Measurements from ENCODE around the gene SLC38A11.

Gene SLC38A11

DNA sequence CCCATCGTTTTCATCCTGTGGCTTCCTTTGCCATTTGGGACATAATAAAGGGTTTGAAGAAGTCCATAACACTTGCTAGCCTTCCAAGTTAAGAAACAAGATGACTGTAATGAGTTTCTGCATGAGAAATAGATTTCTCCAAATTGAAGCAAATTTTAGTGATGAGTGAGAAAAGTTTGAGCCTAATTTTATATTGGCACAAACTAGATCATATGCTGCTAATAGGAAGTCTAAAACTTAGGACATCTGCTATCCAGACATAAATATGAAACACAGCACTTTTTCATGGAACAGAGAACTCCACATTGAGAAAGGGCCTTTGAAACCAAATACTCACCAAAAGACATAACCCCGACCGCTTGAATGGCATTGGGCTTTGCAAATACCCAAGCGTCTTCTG, 39.8 kb downstream of the SLC38A11 start:
- no peak for DNase-seq (ENCODE audit: low spot score)
- Mint-ChIP-seq H3K4me3 (no peak overlapping the region), H3K27ac (no peak overlapping the region), H3K9me3 (no peaks in the 10 kb centered on the region), H3K36me3 (ENCODE audit: low read depth) (no peaks in the 10 kb centered on the region), H3K27me3 (ENCODE audit: low read depth) (peaks cover 20% of the 10 kb centered on the region), H3K4me1 (ENCODE audit: low read depth) (no peaks in the 10 kb centered on the region)

- no peaks in the 10 kb centered on the region for H3K9me3 Mint-ChIP-seq
- no peaks in the 10 kb centered on the region for H3K36me3 Mint-ChIP-seq (ENCODE audit: low read depth)
- H3K27ac Mint-ChIP-seq = no peak overlapping the region
- H3K27me3 Mint-ChIP-seq (ENCODE audit: low read depth) = peaks cover 19% of the 10 kb centered on the region
- H3K4me3 Mint-ChIP-seq = no peak overlapping the region
- DNase-seq (ENCODE audit: low spot score) = no peak
- H3K4me1 Mint-ChIP-seq (ENCODE audit: low read depth) = peaks cover 15% of the 10 kb centered on the region
Observed at GRCh38 chr2:164913640-164914350, 41.5 kb downstream of the SLC38A11 start.

DNA sequence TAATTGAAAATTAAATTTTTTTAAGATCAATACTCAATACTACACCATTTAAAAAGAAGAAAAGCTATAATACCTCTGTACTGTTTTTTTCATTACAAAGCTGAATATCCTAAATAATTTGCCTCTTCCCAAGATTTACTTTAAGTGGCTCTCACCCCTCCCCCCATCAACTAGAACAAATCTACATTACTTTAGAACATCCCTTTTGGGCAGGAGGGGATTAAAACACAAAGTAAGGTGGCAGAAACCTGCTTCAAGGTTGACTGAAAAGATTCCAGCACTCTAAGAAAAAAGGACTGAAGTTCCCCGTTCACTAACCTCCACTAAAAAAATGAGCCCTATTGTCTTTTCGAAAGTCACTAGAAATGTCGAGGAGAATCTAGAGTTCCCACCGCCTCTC, 42.3 kb downstream of the SLC38A11 start:
- DNase-seq (ENCODE audit: low spot score) = no peak
- peaks cover 15% of the 10 kb centered on the region for H3K4me1 Mint-ChIP-seq (ENCODE audit: low read depth)
- peaks cover 19% of the 10 kb centered on the region for H3K27me3 Mint-ChIP-seq (ENCODE audit: low read depth)
- H3K36me3 Mint-ChIP-seq (ENCODE audit: low read depth) = no peaks in the 10 kb centered on the region
- no peak overlapping the region for H3K4me3 Mint-ChIP-seq
- H3K9me3 Mint-ChIP-seq = no peaks in the 10 kb centered on the region
- H3K27ac Mint-ChIP-seq = no peak overlapping the region

DNA sequence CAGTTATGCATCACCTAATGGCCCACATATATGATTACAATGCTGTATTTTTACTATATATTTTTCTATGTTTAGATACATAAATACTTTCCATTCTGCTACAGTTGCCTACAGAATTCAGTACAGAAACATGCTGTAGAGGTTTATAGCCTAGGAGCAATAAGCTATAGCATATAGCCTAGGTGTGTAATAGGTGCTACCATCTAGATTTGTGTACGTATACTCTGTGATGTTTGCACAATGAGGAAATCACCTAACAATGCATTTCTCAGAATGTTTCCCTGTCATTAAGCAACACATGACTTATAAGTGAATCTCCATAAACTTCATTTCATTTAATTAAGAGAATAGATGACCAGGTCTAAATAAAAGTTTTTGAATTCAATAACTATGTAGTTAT, 43.5 kb downstream of the SLC38A11 start:
- H3K9me3 Mint-ChIP-seq = no peaks in the 10 kb centered on the region
- H3K27ac Mint-ChIP-seq = no peak overlapping the region
- no peaks in the 10 kb centered on the region for H3K36me3 Mint-ChIP-seq (ENCODE audit: low read depth)
- DNase-seq (ENCODE audit: low spot score) = no peak
- peaks cover 24% of the 10 kb centered on the region for H3K27me3 Mint-ChIP-seq (ENCODE audit: low read depth)
- peaks cover 15% of the 10 kb centered on the region for H3K4me1 Mint-ChIP-seq (ENCODE audit: low read depth)
- H3K4me3 Mint-ChIP-seq = no peak overlapping the region

- peak; percentile 57 for DNase-seq (ENCODE audit: low spot score)
- H3K4me3 Mint-ChIP-seq = no peak overlapping the region
Observed at GRCh38 chr2:164910101-164910899, 45.0 kb downstream of the SLC38A11 start.

GRCh38 chr2:164906947-164907346, 48.4 kb downstream of the SLC38A11 start:
- no peak overlapping the region for H3K27ac Mint-ChIP-seq
- H3K4me1 Mint-ChIP-seq (ENCODE audit: low read depth) = peaks cover 15% of the 10 kb centered on the region
- DNase-seq (ENCODE audit: low spot score) = no peak
- no peaks in the 10 kb centered on the region for H3K36me3 Mint-ChIP-seq (ENCODE audit: low read depth)
- peaks cover 25% of the 10 kb centered on the region for H3K27me3 Mint-ChIP-seq (ENCODE audit: low read depth)
- no peak overlapping the region for H3K4me3 Mint-ChIP-seq
- no peaks in the 10 kb centered on the region for H3K9me3 Mint-ChIP-seq

More at GRCh38 chr2:164910101-164910899, 45.0 kb downstream of the SLC38A11 start:
- Mint-ChIP-seq H3K27me3 (ENCODE audit: low read depth) (peaks cover 28% of the 10 kb centered on the region), H3K9me3 (no peaks in the 10 kb centered on the region), H3K4me1 (ENCODE audit: low read depth) (peaks cover 15% of the 10 kb centered on the region), H3K36me3 (ENCODE audit: low read depth) (no peaks in the 10 kb centered on the region), H3K27ac (peak overlapping the region; percentile 29)

GRCh38 chr2:164905307-164905706, 50.0 kb downstream of the SLC38A11 start:
- Mint-ChIP-seq H3K4me3 (no peak overlapping the region), H3K4me1 (ENCODE audit: low read depth) (peaks cover 12% of the 10 kb centered on the region), H3K27ac (no peak overlapping the region), H3K27me3 (ENCODE audit: low read depth) (peaks cover 26% of the 10 kb centered on the region), H3K36me3 (ENCODE audit: low read depth) (no peaks in the 10 kb centered on the region), H3K9me3 (peaks cover 6% of the 10 kb centered on the region)
- DNase-seq (ENCODE audit: low spot score) = no peak

DNA sequence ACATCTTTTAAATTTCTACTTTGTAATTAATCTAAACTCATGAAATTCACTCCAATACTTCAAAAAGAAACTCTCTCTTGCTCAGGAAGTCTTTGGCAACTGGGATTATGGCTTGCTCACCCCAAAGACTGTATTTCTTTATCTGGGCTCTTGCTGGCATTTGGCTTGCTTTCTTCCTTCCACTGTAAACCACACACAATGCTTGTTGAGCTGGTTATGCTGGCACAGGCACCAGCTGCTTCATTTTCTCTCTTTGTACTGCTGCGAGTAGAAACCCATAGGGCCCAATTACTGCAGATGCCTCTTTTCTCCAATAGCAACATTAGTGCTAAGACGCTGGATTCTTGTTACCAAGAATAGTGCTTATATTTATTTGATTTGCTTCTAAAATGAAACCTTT, 51.4 kb downstream of the SLC38A11 start:
- Mint-ChIP-seq H3K4me3 (no peak overlapping the region), H3K4me1 (ENCODE audit: low read depth) (no peaks in the 10 kb centered on the region), H3K36me3 (ENCODE audit: low read depth) (no peaks in the 10 kb centered on the region), H3K27me3 (ENCODE audit: low read depth) (peaks cover 29% of the 10 kb centered on the region), H3K9me3 (peaks cover 13% of the 10 kb centered on the region), H3K27ac (no peak overlapping the region)
- DNase-seq (ENCODE audit: low spot score) = no peak

DNA sequence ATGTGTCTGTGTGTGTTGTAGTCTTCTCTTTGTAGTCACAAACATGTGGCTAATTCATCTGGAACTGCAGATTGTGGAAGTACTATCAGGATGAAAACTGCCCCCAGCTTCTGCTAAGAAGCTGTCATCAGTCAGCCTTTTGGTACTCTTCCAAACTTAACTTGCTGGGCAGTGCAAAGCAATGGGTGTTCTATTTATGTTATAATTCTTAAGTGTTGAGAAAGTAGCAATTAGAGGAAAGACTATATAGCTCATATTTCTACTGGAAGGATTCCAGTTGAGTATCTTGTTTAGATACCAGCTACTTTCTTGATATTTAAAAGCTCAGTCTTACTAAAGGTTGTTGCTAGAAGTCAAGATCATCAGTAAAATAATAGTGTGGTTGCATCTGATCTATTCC, 52.1 kb downstream of the SLC38A11 start:
- no peak overlapping the region for H3K4me3 Mint-ChIP-seq
- no peaks in the 10 kb centered on the region for H3K36me3 Mint-ChIP-seq (ENCODE audit: low read depth)
- no peak overlapping the region for H3K27ac Mint-ChIP-seq
- no peaks in the 10 kb centered on the region for H3K4me1 Mint-ChIP-seq (ENCODE audit: low read depth)
- no peak for DNase-seq (ENCODE audit: low spot score)
- H3K9me3 Mint-ChIP-seq = peaks cover 13% of the 10 kb centered on the region
- H3K27me3 Mint-ChIP-seq (ENCODE audit: low read depth) = peaks cover 29% of the 10 kb centered on the region

GRCh38 chr2:164899121-164899520, 56.2 kb downstream of the SLC38A11 start:
- Mint-ChIP-seq H3K4me1 (ENCODE audit: low read depth) (peaks cover 9% of the 10 kb centered on the region), H3K27ac (no peak overlapping the region)
- no peak for DNase-seq (ENCODE audit: low spot score)

DNA sequence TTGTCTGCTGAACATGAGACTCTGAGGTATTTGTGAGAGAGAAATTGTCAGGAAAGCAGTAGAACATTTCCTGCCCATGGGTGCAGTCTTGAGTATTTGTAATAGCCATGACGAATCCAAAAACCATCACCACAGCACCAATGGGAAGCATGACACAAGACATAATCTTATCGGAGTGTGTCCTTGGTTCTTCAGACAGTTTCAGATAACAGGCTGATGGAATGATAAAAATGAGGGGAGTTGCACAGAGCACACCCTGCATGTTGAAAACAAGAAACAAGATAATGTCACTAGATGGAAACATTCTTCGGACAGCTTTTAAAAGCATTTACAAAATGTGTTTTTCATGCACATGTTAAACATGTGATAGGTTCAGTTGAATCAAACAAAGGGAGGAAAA, 56.9 kb downstream of the SLC38A11 start:
- Mint-ChIP-seq H3K9me3 (peaks cover 13% of the 10 kb centered on the region), H3K4me1 (ENCODE audit: low read depth) (peaks cover 9% of the 10 kb centered on the region), H3K27ac (no peak overlapping the region), H3K36me3 (ENCODE audit: low read depth) (no peaks in the 10 kb centered on the region), H3K4me3 (no peak overlapping the region), H3K27me3 (ENCODE audit: low read depth) (peaks cover 14% of the 10 kb centered on the region)
- DNase-seq (ENCODE audit: low spot score) = no peak

More at GRCh38 chr2:164899121-164899520, 56.2 kb downstream of the SLC38A11 start:
- Mint-ChIP-seq H3K36me3 (ENCODE audit: low read depth) (no peaks in the 10 kb centered on the region), H3K9me3 (peaks cover 13% of the 10 kb centered on the region), H3K4me3 (no peak overlapping the region), H3K27me3 (ENCODE audit: low read depth) (peaks cover 18% of the 10 kb centered on the region)

GRCh38 chr2:164897469-164898260, 57.7 kb downstream of the SLC38A11 start:
- Mint-ChIP-seq H3K36me3 (ENCODE audit: low read depth) (no peaks in the 10 kb centered on the region), H3K4me1 (ENCODE audit: low read depth) (peaks cover 9% of the 10 kb centered on the region), H3K27me3 (ENCODE audit: low read depth) (peaks cover 12% of the 10 kb centered on the region), H3K27ac (no peak overlapping the region), H3K4me3 (no peak overlapping the region), H3K9me3 (peaks cover 13% of the 10 kb centered on the region)
- no peak for DNase-seq (ENCODE audit: low spot score)

DNA sequence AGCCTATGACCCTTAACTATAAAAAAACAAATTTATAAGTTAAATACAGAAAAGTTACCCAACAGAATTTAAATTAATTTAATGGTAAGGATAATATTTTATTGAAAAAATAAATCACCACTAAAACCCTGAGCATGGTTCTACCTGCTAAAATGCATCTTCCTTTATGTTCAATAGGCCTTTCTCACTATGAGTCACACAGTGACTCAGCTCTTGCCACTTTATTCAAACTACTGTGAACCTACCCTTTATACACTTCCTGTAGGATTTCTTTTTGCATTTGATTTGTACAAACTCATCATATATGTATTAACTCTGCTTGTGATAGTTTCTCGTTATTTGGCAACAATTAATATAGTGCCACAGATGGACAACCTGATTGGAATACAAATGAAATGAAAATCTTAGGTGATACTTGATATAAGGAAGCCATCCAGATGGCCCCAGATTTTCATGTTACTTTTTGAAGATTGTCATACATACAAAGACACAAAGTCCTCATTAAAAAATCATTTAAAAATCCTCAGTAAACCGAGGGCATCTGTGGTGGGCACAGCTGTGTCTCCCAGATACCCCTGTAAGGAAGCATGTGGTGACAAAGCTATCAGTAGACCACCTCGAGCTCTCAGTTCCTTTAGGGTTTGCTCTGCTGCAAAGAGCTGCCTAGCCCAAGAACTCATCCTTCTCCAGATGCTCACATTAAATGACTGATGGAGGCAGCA, 58.5 kb downstream of the SLC38A11 start:
- no peak overlapping the region for H3K4me3 Mint-ChIP-seq
- H3K9me3 Mint-ChIP-seq = peaks cover 13% of the 10 kb centered on the region
- H3K4me1 Mint-ChIP-seq (ENCODE audit: low read depth) = peaks cover 9% of the 10 kb centered on the region
- H3K27me3 Mint-ChIP-seq (ENCODE audit: low read depth) = peaks cover 8% of the 10 kb centered on the region
- H3K36me3 Mint-ChIP-seq (ENCODE audit: low read depth) = no peaks in the 10 kb centered on the region
- peak; percentile 13 for DNase-seq (ENCODE audit: low spot score)
- no peak overlapping the region for H3K27ac Mint-ChIP-seq

All from T-helper 2 cell treated with Interferon-gamma antibody and Interleukin-4, amounts not matched to agents 5 μg/mL and 100 μg/mL, for 36 hours (primary cell).